Frontal cortex (tissue), 4 donors: ENCODE data around the gene C20orf173. TPM values are rescaled to one million over a fixed set of nuclear protein-coding genes. Genes with fewer than 3 reads are reported as not detected.
A peak's percentile ranks its signal among the peaks of the same experiment; 100 is the strongest.

Experiments used
- DNase-seq, 2 donors: peaks; one replicate each; pipeline ENCODE4 v3.0.0; 2012; ENCODE audit warnings: low spot score in 2 of 2
- FAIRE-seq: peaks from 2 replicates; lab custom pipeline; 2012; peaks lifted over from hg19 to GRCh38; lab: Jason Lieb, UNC
- total RNA-seq: library from RNA; depleted of rRNA; stranded (reverse); fragments of >200 nt; gene quantifications from one replicate; pipeline ENCODE4 v1.2.3, GENCODE V29; 2014
- donor health status: control.
- donor health status: control.
- donor health status: control.

Gene C20orf173
- total RNA-seq, 1 donor from 2014 or later: under 0.01 TPM

DNA sequence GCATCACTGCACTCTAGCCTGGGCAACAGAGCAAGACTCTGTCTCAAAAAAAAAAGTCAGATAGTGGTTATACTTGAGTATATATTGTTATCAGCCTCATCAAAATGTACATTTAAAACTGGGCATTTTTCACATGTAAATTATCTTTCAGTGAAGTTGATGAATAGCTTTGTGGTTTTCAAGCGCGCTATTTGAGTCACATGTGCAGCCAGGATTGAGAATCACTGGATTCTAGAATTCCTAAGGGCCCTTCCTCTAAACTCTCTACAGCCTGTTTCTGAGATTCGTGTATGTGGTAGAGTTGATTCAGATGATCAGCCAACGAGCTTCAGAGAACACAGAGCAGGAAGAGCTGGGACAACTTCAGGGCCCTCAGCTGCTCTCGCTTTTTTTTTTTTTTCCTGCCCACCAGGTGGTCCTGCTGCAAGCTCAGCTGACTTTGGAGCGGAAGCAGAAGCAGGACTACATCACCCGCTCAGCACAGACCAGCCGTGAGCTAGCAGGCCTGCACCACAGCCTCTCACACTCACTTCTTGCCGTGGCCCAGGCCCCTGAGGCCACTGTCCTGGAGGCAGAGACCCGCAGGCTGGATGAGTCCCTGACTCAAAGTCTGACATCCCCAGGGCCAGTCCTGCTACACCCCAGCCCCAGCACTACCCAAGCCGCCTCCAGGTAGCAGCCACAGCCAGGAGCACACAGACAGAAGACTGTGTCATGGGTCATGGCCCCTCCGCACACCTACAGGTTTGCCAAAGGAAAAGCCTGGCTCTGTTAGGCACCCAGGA lies 18.3 kb downstream of the C20orf173 start:
- DNase-seq (no peak), FAIRE-seq (no peak)

DNA sequence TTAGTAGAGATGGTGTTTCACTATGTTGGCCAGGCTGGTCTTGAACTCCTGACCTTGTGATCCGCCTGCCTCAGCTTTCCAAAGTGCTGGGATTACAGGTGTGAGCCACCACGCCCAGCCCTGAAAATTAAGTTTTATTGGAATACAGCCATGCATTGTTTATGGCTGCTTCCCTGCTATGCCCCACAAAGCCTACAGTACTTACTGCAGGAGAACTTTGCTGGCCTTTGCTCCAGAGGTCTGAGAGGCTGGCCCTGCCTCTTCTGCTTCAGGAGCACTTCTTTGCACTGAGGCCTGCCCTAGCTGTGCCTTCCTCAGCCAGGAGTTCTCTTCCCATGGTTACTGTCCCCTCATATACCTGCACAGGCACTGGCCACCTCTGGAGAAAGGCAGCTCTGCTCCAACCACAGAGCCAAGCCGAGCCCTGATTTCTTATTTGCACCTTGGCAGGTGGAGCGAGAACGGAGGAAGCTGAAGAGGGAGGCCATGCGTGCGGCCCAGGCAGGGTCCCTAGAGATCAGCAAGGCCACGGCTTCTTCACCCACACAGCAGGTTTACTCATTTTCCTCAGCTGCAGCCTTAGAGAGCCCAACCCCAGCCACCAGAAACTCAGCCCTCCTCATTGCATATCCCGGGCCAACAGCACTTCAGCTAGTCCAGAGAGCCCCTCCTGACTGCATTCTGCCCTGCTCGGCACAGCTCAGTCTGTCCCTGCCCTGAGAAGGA lies 20.8 kb downstream of the C20orf173 start:
- DNase-seq: no peak
- FAIRE-seq: no peak

DNA sequence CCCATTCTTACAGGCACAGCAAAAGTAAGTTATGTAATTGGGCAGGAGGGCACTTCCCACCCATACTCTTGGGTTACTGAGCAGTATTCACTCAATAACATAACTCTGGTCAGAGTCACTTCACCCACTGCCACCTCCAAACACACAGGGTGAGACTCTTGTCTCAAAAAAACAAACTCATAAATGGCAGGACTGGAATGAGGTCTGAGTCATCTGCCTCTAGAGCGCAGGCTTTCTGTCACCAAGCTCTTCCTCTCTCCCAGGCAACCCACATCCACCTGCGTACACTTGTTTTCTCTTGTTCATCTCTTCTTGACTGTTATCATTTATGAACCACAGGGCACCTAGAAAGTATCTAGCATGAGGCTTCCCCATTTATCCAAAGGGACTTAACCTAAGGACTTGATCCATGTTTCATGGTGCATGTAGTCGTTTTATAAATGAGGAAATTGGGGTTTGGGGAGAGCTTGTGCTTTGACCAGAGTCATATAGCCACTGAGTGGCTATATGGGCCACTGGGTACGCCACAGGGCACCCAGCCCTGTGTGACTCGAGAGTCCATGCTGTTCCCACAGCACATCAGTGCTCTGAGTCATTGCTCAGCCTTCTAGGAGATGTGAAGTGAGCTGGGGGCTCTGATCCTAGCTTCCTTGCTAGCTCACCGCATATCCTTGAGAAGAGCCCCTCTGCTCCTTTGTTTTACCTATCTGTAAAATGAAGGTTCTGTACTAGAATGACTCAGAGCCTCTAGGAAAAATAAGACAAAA lies 22.4 kb downstream of the C20orf173 start:
- no peak for FAIRE-seq
- no peak for DNase-seq

DNA sequence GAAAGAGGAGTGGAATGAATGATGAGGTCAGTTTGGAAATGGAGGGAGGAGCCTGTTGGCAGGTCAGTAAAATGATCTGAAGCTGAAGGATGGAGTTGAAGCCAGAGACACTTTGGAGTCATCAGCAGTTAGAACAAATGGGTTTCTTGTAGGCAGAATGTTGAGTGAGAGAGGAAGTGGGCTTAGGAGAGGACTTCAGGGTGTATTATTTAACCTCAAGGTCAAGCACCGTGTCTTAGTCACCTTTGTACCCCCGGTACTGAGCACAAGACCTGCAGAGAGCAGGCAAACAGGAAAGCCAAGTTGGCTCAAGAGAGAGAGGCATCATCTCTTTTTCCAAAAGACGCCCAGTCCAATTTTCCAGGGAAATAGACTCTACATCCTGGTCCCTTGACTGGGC lies 23.3 kb downstream of the C20orf173 start:
- DNase-seq: no peak
- no peak for FAIRE-seq

DNA sequence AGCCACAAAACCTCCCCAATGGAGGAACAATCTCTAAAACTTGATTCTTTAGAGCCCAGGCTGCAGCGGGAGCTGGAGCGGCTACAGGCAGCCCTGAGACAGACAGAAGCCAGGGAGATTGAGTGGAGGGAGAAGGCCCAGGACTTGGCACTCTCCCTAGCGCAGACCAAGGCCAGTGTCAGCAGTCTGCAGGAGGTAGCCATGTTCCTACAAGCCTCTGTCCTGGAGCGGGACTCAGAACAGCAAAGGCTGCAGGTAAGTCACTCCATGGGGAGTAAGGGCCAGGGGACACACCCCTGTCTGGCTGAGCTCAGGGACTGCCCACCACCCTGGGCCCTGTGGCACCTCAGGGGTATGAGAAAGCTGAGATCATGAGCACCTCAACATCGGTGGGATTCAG lies 24.7 kb downstream of the C20orf173 start:
- FAIRE-seq: no peak
- no peak for DNase-seq

DNA sequence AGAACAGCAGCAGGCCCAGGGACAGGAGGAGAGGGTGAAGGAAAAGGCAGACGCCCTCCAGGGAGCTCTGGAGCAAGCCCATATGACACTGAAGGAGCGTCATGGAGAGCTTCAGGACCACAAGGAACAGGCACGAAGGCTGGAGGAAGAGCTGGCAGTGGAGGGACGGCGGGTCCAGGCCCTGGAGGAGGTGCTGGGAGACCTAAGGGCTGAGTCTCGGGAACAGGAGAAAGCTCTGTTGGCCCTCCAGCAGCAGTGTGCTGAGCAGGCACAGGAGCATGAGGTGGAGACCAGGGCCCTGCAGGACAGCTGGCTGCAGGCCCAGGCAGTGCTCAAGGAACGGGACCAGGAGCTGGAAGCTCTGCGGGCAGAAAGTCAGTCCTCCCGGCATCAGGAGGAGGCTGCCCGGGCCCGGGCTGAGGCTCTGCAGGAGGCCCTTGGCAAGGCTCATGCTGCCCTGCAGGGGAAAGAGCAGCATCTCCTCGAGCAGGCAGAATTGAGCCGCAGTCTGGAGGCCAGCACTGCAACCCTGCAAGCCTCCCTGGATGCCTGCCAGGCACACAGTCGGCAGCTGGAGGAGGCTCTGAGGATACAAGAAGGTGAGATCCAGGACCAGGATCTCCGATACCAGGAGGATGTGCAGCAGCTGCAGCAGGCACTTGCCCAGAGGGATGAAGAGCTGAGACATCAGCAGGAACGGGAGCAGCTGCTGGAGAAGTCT lies 25.5 kb downstream of the C20orf173 start:
- FAIRE-seq: no peak
- DNase-seq: no peak

DNA sequence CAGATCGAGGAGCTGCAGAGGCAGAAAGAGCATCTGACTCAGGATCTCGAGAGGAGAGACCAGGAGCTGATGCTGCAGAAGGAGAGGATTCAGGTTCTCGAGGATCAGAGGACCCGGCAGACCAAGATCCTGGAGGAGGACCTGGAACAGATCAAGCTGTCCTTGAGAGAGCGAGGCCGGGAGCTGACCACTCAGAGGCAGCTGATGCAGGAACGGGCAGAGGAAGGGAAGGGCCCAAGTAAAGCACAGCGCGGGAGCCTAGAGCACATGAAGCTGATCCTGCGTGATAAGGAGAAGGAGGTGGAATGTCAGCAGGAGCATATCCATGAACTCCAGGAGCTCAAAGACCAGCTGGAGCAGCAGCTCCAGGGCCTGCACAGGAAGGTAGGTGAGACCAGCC lies 26.2 kb downstream of the C20orf173 start:
- no peak for FAIRE-seq
- no peak for DNase-seq

DNA sequence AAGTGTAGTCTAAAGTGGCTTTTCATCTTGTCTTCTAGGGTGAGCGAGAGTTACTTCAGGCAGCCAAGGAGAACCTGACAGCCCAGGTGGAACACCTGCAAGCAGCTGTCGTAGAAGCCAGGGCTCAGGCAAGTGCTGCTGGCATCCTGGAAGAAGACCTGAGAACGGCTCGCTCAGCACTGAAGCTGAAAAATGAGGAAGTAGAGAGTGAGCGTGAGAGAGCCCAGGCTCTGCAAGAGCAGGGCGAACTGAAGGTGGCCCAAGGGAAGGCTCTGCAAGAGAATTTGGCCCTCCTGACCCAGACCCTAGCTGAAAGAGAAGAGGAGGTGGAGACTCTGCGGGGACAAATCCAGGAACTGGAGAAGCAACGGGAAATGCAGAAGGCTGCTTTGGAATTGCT lies 27.1 kb downstream of the C20orf173 start:
- DNase-seq (no peak), FAIRE-seq (no peak)

DNA sequence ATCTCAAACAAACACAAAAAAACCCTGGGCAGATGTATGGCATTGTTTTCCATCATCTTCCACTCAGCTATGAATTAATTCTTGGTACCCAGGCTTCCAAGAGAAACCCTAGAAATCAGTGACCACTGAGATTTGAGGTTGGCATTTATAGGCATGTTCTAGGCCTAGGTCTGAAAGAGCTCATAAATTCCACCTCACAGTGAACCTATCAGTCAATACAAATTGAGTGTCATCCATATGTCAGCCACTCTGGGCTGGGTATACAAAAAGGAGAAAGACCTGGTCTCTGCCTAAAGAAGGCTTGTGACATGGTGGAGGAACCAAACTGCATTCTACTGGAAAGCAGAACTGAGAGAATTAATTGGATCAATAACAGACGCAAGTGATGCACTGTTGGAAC lies 30.2 kb downstream of the C20orf173 start:
- no peak for DNase-seq
- no peak for FAIRE-seq

DNA sequence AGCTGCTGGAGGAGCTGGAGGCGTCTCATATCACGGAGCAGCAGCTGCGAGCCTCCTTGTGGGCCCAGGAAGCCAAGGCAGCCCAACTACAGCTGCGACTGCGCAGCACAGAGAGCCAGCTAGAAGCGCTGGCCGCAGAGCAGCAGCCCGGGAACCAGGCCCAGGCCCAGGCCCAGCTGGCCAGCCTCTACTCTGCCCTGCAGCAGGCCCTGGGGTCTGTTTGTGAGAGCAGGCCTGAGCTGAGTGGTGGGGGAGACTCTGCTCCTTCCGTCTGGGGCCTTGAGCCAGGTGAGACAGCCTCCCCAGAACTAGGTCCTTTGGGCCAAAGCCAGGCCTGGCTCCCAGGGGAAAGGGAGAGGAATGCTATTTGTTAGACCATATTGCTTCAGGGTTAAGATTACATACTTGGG lies 31.7 kb downstream of the C20orf173 start:
- FAIRE-seq (no peak), DNase-seq (peak; percentile 22 to 48)

DNA sequence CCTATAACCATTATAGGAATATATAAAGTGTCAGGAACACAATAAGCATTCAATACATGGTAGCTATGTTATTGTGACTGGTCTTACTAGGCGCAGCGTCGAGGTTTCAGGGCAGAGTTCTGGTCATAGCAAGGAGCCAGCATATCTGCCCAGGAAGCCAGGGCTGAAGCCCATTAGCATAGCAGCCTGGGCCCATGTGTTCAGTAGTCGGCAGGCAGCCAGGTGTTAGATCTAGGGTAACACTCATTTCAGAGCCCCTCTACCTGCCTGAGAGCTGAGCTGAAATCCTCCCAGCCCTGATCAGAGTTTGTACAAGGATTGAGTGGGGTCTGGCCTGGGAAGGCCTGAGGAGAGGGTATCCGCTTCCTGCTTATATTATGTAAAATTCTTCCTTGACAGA lies 32.1 kb downstream of the C20orf173 start:
- DNase-seq (no peak), FAIRE-seq (no peak)

DNA sequence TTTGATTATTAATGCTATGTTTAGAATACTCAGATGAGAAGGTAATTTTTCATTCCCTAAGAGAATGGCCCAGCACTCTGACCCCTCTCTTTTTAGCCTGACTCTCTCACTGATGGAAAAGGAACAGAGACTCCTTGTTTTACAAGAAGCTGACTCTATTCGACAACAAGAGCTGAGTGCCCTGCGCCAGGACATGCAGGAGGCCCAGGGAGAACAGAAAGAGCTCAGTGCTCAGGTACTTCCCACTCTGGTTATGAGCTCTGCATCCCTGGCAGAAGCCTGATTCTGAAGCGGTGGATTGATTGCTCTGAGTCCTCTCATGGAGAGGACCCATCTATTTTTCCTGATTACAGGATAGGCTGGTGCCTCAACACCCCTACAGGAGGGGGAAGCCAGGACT lies 33.0 kb downstream of the C20orf173 start:
- DNase-seq: no peak
- no peak for FAIRE-seq

DNA sequence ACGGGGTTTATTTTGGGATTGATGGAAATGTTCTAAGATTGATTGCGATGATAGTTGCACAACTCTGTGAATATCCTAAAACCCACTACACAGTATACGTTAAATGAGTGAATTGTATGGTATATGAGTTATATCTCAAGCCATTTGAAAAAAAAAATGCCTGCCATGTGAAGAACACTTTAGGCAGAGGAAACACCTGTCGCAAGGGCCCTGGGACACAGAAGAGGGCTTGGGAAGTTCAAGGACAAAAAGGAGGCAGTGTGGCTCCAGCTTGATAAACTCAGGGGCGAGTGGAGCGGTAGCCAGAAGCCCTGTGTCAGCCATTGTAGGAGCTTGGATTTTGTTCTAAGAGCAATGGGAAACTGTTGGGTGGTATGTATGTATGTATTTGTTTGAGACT lies 37.1 kb downstream of the C20orf173 start:
- FAIRE-seq (no peak), DNase-seq (no peak)

DNA sequence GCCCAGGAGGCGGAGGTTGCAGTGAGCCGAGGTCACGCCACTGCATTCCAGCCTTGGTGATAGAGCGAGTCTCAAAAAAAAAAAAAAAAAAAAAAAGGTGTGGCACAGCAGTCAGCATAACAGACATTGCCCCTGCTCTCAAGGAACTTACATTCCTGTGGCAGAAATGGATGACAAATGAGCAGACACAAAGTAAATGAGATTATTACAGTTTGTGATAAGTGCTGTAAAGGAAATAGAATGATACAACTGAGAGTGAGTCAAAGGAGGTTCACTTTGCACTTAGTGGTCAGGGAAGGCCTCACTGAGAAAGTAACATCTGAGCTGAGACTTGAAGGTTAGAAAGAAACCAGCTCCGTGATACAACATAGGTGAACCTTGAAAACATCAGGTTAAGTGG lies 37.6 kb downstream of the C20orf173 start:
- no peak for DNase-seq
- no peak for FAIRE-seq

DNA sequence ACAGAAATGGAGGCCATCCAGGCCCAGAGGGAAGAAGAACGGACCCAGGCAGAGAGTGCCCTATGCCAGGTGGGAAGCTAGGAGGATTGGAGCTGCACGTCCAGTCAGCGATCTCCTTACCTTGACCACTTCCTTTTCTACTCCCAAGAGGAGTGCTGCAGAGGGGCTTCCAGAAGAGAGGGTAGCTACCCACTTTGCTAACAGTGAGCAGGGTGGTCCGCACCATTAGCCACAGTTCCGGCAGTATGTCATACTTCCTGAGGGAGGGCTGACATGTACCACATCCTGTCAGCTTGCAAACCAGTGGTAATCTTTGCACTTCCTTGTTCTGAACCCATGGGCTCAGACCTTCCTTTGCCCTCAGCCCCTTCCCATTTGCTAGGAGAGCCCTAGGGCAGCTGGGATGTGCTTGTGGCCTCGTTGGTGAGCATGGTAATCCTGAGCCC lies 38.7 kb downstream of the C20orf173 start:
- no peak for DNase-seq
- no peak for FAIRE-seq

DNA sequence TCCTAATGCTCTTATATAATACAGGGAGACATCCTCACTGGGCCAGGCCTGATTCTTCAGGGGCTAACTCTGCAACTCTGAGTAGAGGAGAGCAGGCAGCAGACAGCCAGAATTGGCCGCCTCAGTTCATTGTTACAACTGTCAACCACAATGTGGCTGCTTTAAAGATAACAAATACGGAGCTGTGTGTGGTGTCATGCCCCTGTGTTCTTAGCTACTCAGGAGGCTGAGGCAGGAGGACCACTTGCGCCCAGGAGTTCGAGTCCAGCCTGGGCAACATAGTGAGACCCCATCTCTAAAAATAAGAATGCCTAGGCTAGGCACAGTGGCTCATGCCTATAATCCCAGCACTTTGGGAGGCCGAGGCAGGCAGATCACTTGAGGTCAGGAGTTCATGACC lies 39.7 kb downstream of the C20orf173 start:
- DNase-seq (no peak), FAIRE-seq (no peak)

DNA sequence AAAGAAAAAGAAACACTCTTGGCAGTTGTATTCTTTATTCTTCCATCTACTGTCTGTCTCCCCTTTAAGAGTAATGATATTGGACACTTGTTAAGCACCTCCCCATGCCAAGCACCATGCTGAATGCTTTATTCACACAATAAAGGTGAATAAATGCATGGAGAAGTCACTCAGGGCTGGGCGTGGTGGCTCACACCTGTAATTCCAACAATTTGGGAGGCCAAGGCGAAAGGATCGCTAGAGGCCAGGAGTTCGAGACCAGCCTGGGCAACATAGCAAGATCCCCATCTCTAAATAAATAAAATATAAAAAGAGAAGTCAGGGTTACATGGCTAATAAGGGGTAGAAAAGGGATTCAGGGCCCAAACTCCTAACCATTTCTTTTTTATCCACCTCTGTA lies 42.0 kb downstream of the C20orf173 start:
- DNase-seq (no peak), FAIRE-seq (no peak)

DNA sequence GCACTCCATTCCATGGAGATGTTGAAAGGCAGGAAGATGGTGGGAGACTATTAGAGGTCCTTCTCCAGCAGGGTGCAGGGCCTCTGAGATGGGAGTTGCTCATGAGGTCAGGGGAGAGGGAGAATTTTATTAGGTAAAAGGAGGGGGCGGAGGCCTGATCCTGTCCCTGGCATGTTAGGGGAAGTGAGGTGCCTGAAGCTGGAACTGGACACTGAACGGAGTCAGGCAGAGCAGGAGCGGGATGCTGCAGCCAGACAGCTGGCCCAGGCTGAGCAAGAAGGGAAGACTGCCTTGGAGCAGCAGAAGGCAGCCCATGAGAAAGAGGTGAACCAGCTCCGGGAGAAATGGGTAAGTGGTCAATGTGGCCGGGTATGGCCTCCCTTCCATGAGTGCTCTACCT lies 49.7 kb downstream of the C20orf173 start:
- DNase-seq: no peak
- FAIRE-seq: no peak

DNA sequence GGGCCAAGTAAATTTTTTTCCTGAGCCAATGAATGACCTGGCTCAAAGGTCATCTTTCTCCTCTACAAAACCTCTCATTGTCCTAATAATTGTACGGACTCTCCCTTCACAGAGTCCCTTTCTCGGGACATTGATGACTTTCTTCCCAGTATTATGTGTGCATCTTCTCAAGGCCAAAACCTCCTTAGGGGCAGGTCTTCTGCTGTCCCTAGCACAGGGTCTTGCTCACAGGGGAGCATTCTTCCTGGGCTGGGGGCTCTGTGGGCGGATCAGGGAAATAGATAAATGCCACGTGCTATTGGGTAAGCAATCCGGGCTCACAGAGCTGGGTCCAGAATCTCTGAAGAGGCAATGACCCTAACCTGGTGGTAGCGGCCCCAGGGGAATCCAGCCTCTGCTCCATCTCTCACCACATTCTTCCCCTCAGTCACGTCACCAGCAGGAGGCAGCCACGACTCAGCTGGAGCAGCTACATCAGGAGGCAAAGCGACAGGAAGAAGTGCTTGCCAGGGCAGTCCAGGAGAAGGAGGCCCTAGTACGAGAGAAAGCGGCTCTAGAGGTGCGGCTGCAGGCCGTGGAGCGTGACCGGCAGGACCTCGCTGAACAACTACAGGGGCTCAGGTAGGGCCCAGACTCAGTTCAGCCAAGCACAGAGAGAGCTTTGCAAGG lies 50.5 kb downstream of the C20orf173 start:
- FAIRE-seq (no peak), DNase-seq (no peak)
